NCI-H2171 (cell line): Measurements from ENCODE around the gene ZNF610.

Experiments used
- DNase-seq: peaks from one replicate; lab custom pipeline; 2025; lab: John Stamatoyannopoulos, UW

The ZNF610 gene

DNA sequence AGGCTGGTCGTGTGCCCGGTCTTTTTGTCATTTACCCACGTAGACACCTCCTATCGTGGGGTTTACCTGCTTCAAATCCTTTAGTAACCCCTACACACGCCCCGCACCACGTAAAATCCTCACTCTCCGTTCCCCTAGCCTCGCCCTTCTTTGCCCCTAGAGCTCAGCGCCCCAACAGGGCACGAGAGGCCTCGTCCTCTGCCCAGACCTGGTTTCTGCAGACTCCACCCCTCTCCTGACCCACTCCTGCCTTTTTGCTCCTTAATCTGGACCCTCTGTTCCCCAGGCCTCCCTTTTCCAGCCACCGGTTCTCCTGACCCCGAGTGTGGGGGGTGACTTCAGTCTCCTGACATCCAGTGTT is 62.0 kb downstream of the ZNF610 start:
- no peak for DNase-seq

DNA sequence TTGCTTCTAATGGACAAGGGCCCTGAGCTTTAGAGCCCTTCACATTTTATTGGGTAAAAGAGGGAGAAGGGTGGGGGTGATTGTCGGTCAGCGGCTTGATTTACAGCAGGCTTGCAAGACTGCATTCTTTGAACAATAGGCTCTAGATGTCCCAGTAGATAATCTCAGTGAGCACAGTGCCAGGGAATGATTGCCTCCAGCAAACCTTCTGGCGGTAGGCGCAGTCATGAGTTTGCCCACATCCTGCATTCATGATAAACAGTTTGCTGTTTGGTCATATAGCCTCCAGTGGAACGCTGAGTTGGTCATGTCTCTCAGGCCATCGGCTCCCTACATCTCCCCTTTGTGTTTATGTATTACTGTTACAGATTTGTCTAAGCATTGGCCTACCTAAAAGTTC is 74.2 kb downstream of the ZNF610 start:
- DNase-seq: no peak

DNA sequence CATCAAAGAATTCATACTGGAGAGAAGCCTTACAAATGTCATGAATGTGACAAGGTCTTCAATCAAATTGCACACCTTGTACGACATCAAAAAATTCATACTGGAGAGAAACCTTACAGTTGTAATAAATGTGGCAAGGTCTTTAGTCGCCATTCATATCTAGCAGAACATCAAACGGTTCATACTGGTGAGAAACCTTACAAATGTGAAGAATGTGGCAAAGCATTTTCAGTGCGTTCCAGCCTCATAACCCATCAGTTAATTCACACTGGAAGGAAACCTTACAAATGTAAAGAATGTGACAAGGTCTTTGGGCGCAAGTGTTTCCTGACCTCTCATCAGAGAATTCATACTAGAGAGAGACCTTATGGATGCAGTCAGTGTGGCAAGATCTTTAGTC is 79.7 kb downstream of the ZNF610 start:
- DNase-seq: no peak
